ENCODE results near the gene OOEP. TPM values are rescaled to one million over a fixed set of nuclear protein-coding genes. Genes with fewer than 3 reads are reported as not detected.

The OOEP gene
- total and polyA plus RNA-seq, 8 donors = 0.18 TPM; not detected in 7

DNA sequence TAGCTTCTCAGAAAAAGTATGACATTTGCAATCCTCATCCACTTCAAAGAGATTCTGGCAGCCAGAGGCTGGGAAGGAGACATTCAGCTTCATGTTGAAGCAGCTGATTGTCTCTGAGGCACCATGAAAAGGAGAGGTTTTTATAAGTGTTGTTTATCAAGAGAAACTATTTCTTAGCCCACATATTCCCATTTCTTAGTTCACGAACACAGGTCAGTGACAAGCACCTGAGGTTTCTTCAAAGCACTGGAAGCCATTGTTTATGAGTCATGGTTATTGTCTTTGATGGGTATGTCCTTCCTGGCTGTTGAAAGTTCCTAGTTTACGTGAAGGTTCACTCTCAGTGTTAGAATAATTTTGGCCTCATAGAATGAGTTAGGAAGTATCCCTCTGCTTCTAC is 22.0 kb upstream of the OOEP start:
- intact Hi-C loops (cut with DNase I; ENCODE audit: low total_unique reads) = no loop called here
- TF ChIP-seq POLR2AphosphoS5 (IDR thresholded peaks at IDR 0.05) (no peak), EP300 (IDR thresholded peaks at IDR 0.05) (no peak), POLR2A (IDR thresholded peaks at IDR 0.05) (no peak)
- TF ChIP-seq, protein P1, sequence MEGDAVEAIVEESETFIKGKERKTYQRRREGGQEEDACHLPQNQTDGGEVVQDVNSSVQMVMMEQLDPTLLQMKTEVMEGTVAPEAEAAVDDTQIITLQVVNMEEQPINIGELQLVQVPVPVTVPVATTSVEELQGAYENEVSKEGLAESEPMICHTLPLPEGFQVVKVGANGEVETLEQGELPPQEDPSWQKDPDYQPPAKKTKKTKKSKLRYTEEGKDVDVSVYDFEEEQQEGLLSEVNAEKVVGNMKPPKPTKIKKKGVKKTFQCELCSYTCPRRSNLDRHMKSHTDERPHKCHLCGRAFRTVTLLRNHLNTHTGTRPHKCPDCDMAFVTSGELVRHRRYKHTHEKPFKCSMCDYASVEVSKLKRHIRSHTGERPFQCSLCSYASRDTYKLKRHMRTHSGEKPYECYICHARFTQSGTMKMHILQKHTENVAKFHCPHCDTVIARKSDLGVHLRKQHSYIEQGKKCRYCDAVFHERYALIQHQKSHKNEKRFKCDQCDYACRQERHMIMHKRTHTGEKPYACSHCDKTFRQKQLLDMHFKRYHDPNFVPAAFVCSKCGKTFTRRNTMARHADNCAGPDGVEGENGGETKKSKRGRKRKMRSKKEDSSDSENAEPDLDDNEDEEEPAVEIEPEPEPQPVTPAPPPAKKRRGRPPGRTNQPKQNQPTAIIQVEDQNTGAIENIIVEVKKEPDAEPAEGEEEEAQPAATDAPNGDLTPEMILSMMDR (IDR thresholded peaks at IDR 0.05) = no peak
- Histone ChIP-seq H3K27me3 (no peaks in the 10 kb centered on the region), H3K9me3 (no peaks in the 10 kb centered on the region), H3K36me3 (no peaks in the 10 kb centered on the region), H3K27ac (no peak overlapping the region), H3K4me1 (peaks cover 0 to 13% (median 5%) of the 10 kb centered on the region in 4 donors), H3K4me3 (no peak overlapping the region)
- DNase-seq = no peak
- WGBS, 5 donors = 78 to 89% (median 87%) methylated on average over 2 of the region's 2 CpGs

DNA sequence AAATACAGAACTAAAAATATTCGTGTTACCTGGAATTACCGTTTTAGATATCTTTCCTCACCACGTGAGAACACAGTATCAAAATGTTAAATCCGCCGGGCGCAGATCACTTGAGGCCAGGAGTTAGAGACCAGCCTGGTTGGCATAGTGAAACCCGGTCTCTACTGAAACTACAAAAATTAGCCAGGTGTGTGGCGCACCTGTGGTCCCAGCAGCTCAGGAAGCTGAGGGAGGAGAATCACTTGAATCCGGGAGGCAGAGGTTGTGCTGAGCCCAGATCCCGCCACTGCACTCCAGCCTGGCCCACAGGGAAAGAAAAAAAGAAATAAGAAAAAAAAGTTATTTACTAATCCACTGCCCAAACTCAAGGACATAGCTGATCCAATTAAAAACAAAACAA is 20.2 kb upstream of the OOEP start:
- 83 to 87% (median 86%) methylated on average over 10 of the region's 10 CpGs for WGBS, 5 donors

DNA sequence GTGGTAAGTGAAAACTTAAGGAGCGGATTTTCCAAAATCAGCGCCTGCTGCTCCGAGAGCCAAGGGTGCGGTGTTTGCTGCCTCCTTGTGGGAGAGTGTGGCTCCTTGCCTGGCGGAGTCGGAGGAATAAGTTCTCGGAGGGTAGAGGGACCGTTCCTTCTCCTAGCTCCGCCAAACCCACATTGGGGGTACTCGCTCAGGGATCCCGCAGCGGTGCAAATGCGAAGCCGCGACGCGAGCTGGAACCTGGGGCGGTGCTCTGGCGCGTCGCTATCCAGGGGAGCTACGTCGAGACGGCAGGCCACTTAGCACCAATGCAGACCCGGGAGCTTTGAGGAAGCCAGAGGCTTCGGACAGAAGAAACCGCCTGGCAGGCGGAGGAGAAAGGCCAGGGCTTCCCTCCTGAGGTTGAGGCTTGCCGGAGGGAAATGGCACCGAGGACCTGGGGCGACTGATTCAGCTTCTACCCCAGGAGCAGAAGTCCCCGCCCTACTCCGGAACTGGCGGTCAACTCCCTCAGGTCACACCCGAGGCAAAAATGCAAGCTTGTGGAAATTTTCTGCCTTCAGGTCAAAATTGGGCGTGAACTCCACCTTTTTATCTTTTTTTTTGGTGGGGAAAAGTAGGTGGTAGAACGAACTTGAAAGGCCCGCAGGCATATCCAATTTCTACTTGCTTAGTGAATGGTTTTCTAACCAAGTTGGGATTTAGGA is 19.3 kb upstream of the OOEP start:
- Histone ChIP-seq H3K36me3 (no peaks in the 10 kb centered on the region), H3K27ac (peak overlapping the region; percentile 54 to 77 (median 70)), H3K4me3 (peak overlapping the region; percentile 49 to 58 (median 52)), H3K9me3 (no peaks in the 10 kb centered on the region), H3K4me1 (peaks cover 0 to 13% (median 5%) of the 10 kb centered on the region in 4 donors), H3K27me3 (no peaks in the 10 kb centered on the region)
- intact Hi-C loops (cut with DNase I; ENCODE audit: low total_unique reads) = no loop called here
- DNase-seq = peak; percentile 58 to 80
- TF ChIP-seq EP300 (IDR thresholded peaks at IDR 0.05) (no peak), POLR2A (IDR thresholded peaks at IDR 0.05) (no peak)
- TF ChIP-seq, protein P1 (IDR thresholded peaks at IDR 0.05) = peak in 5 of 7 experiments; percentile 24 to 37 (median 34)
- 1 to 5% (median 2%) methylated on average over 23 to 38 of the region's 38 CpGs for WGBS, 5 donors

More for the DNA sequence above, 20.2 kb upstream of the OOEP start:
- Histone ChIP-seq H3K9me3 (no peaks in the 10 kb centered on the region), H3K36me3 (no peaks in the 10 kb centered on the region), H3K4me1 (peaks cover 0 to 13% (median 5%) of the 10 kb centered on the region in 4 donors), H3K27me3 (no peaks in the 10 kb centered on the region), H3K4me3 (no peak overlapping the region), H3K27ac (no peak overlapping the region)
- no peak for TF ChIP-seq POLR2A (IDR thresholded peaks at IDR 0.05)
- no peak for TF ChIP-seq EP300 (IDR thresholded peaks at IDR 0.05)
- TF ChIP-seq, protein P1 (IDR thresholded peaks at IDR 0.05) = no peak
- no peak for DNase-seq
- intact Hi-C loops (cut with DNase I; ENCODE audit: low total_unique reads) = no loop called here

GRCh38 chr6:73388433-73388799 is 18.7 kb upstream of the OOEP start:
- Histone ChIP-seq H3K9me3 (no peaks in the 10 kb centered on the region), H3K27me3 (no peaks in the 10 kb centered on the region), H3K4me1 (peaks cover 0 to 13% (median 5%) of the 10 kb centered on the region in 4 donors), H3K27ac (peak overlapping the region in 3 of 5 donors; percentile 70 to 77 (median 71)), H3K4me3 (peak overlapping the region; percentile 49 to 58 (median 52)), H3K36me3 (no peaks in the 10 kb centered on the region)
- TF ChIP-seq, protein P1 (IDR thresholded peaks at IDR 0.05) = no peak
- TF ChIP-seq POLR2AphosphoS5 (IDR thresholded peaks at IDR 0.05) (no peak), POLR2A (IDR thresholded peaks at IDR 0.05) (no peak), EP300 (IDR thresholded peaks at IDR 0.05) (no peak)
- WGBS, 5 donors = 35 to 49% (median 40%) methylated on average over 4 of the region's 4 CpGs
- intact Hi-C loops (cut with DNase I; ENCODE audit: low total_unique reads) = no loop called here
- DNase-seq = no peak

Measured in stomach (tissue), 9 donors.